Stimulated activated CD8-positive, alpha-beta memory T cell treated with anti-CD3 and anti-CD28 coated beads, Interleukin-12 subunit alpha, Interleukin-12 subunit beta, amount 100 ng/mL, for 24 hours (primary cell): ENCODE results near the gene CAPZA3.
"Not testable (repeated sequence)": the region's sequence is repeated elsewhere in the genome, so short reads cannot be mapped to it uniquely, and the experiment has no call there.

Experiments
- DNase-seq: peaks from one replicate; pipeline ENCODE4 v3.0.0-alpha.2; 2020; ENCODE audit errors: extremely low read depth

The CAPZA3 gene

GRCh38 chr12:18737819-18738218 lies at the start of gene CAPZA3, which contains the start of gene PLCZ1:
TSS of gene CAPZA3 (plus strand) at chr12:18738119. CDS start at chr12:18738269, 150 bp downstream.
TSS of gene PLCZ1 (minus strand) at chr12:18738012. CDS start at chr12:18737371, 641 bp downstream.
- DNase-seq: no peak

- DNase-seq: no peak
Observed at GRCh38 chr12:18689771-18690170, 48.1 kb upstream of the CAPZA3 start.

- DNase-seq: no peak
Observed at GRCh38 chr12:18690653-18691052, 47.3 kb upstream of the CAPZA3 start.

GRCh38 chr12:18693986-18694385 lies 43.9 kb upstream of the CAPZA3 start:
- DNase-seq: not testable (repeated sequence)

- no peak for DNase-seq
Observed at GRCh38 chr12:18696971-18697602, 40.8 kb upstream of the CAPZA3 start.

GRCh38 chr12:18700271-18700670 lies 37.6 kb upstream of the CAPZA3 start:
- DNase-seq: no peak

GRCh38 chr12:18703321-18703720 lies 34.6 kb upstream of the CAPZA3 start:
- DNase-seq: no peak

GRCh38 chr12:18703911-18704310 lies 34.0 kb upstream of the CAPZA3 start:
- no peak for DNase-seq

- DNase-seq: no peak
Observed at GRCh38 chr12:18706798-18707197, 31.1 kb upstream of the CAPZA3 start.

- DNase-seq: no peak
Observed at GRCh38 chr12:18716236-18716635, 21.7 kb upstream of the CAPZA3 start.

- DNase-seq: no peak
Observed at GRCh38 chr12:18718462-18718861, 19.5 kb upstream of the CAPZA3 start.

GRCh38 chr12:18719922-18720510 lies 17.9 kb upstream of the CAPZA3 start:
- DNase-seq: no peak

GRCh38 chr12:18720690-18721089 lies 17.2 kb upstream of the CAPZA3 start:
- no peak for DNase-seq

GRCh38 chr12:18721452-18721851 lies 16.5 kb upstream of the CAPZA3 start:
- DNase-seq: no peak

- DNase-seq: no peak
Observed at GRCh38 chr12:18723752-18724151, 14.2 kb upstream of the CAPZA3 start.

GRCh38 chr12:18731156-18731555 lies 6.8 kb upstream of the CAPZA3 start:
- DNase-seq: no peak

- DNase-seq: no peak
Observed at GRCh38 chr12:18747895-18748294, 10.0 kb downstream of the CAPZA3 start.

GRCh38 chr12:18749386-18749957 lies 11.6 kb downstream of the CAPZA3 start:
- DNase-seq: no peak

GRCh38 chr12:18750085-18750484 lies 12.2 kb downstream of the CAPZA3 start:
- no peak for DNase-seq

- no peak for DNase-seq
Observed at GRCh38 chr12:18751866-18752265, 13.9 kb downstream of the CAPZA3 start.

- no peak for DNase-seq
Observed at GRCh38 chr12:18752280-18752920, 14.5 kb downstream of the CAPZA3 start.

GRCh38 chr12:18752947-18753346 lies 15.0 kb downstream of the CAPZA3 start:
- DNase-seq: no peak
